NAMALWA (cell line): Measurements from ENCODE around the gene SELENOM.
"Not testable (repeated sequence)": the region's sequence is repeated elsewhere in the genome, so short reads cannot be mapped to it uniquely, and the experiment has no call there.

ENCODE experiments used
- DNase-seq: peaks from one replicate; pipeline ENCODE4 v3.0.0-alpha.2; 2015; ENCODE audit warnings: low spot score

SELENOM gene

DNA sequence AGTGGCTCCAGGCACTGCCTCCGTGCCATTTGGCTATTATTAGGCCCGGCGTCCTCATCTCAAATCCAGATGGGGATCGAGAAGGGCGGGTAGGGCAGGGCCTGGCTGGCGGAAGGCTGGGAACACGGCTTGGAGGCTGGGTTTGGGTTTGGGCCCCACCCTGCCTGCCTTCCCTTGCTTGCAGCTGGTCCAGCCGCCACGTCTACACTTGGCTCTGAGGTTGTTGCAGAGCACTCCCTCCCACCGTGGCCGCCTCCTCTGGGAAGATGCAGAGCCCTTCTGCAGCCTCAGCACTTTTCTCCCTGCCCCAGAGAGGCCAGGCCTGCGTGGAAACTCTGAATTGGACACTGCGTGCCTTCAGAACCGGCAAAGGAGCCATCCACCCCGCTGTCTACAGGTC, 31.4 kb downstream of the SELENOM start:
- no peak for DNase-seq

- not testable (repeated sequence) for DNase-seq
These were observed 33.7 kb downstream of the SELENOM start for GRCh38 chr22:31073545-31074145.

DNA sequence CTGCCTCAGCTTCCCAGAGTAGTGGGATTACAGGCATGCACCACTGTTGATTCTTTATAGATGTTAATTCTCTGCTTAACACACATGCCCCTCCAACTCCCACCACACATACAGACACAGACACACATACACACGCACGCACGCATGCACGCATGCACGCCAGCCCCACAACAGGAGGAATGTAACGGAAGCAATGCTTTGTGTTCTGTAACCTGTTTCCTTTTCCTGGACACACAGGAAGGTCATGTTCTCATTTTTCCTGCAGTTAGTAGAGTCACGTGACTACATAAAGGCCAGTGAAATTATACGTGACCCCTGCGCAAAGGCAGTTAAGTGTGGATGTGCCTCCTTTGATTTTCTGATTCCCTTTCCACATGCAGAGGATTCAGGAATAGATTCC, 34.2 kb downstream of the SELENOM start:
- not testable (repeated sequence) for DNase-seq

DNA sequence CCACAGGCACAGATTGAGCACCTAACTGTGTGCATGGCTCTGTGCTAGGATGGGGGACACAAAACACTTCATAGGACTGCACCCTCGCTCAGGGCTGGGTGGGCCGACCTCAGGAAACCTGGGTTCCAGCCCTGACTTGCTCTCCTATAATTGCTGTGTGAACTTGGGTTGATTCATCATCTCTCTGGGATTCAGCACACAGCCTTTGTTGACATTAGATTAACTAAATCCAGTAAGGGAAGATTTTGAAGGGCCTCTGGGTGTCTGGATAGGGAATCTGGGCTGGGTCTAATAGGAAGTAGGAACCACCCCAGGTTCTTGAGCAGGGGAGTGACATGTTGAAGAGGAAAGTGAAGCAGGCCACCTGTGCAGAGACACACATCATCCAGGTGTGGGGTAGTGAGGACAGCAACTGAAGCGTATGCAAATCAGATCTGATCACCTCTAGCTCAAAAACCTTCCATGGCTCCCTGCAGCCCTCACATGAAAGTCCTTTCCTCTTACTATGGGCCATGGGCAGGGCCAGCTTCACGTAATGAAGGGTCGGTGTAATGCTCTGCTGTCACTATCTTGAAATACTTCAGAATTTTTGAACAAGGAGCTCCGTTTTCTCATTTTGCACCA, 37.6 kb downstream of the SELENOM start:
- DNase-seq, result not testable (repeated sequence)

DNA sequence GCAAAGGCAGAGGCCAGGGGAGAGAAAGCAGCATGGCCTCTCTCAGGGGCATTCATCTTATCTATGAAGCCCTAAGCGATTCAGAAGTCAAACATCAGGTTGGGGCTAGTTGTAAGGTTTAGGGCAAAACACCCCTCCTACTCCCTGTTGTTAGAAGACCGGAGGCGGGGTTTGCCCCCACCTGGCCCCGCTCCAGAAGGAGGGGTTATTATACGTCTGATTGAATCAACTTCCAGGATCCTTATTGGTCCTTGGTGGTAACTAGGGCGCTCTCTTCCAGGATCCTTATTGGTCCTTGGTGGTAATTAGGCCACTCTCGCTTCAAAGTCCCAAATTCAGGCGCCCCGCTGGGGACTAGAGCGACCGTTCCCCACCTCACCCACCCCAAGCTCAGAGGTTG, 38.4 kb downstream of the SELENOM start:
- DNase-seq, result no peak

GRCh38 chr22:31064369-31064768, 43.0 kb downstream of the SELENOM start:
- DNase-seq, result no peak

DNA sequence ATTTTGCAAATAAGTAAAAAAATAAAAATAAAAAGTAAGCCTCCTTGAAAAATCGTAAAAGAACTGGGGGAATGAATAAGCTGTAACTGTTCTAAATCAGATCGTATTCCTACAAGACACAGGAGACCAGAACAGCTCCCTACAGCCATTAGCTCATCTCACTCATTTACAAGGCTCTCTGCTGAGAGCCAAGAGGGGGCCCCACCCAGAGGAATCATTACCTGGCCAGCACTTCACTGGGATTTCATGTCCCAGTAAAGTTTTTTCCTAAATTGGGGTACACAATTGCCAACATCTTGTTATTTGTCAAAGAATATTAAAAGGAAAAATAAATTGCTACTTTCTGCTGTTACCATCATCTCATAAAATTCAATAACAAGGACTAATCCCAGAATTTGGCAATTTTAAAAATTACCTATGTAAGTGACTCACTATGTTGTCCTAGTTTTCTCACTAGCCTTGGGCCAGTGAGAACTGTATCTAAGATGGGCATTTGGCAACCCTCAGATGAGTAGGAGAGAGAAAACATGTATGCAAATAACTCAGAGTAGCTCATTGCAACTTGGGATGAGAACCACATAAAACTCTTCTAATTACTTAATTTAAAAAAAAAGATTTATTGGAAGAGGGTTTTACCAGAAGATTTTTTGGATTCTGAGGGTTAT, 44.7 kb downstream of the SELENOM start:
- DNase-seq, result no peak

DNA sequence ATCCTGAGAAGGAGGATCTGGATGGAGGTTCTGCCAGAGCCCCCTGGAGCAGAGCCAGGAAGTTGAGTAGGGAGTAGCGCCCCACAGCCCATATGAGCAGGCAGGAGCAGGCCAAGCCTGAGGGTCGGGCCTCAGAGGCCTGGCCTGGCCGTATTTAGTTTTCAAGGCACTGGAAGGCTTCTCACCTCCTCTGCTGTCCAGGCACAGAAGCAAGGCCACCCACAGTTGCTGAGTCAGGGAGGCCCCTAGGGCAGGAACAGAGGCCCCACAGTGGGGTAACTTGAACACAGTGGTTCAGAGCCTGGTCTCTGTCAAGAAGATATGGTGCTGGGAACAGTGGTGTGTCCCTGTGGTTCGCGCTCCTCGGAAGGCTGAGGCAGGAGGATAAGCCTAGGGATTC, 47.7 kb downstream of the SELENOM start:
- not testable (repeated sequence) for DNase-seq

GRCh38 chr22:31056986-31057599, 50.3 kb downstream of the SELENOM start:
- DNase-seq, result no peak

- DNase-seq, result no peak
These were observed 51.7 kb downstream of the SELENOM start for GRCh38 chr22:31055635-31056159.

DNA sequence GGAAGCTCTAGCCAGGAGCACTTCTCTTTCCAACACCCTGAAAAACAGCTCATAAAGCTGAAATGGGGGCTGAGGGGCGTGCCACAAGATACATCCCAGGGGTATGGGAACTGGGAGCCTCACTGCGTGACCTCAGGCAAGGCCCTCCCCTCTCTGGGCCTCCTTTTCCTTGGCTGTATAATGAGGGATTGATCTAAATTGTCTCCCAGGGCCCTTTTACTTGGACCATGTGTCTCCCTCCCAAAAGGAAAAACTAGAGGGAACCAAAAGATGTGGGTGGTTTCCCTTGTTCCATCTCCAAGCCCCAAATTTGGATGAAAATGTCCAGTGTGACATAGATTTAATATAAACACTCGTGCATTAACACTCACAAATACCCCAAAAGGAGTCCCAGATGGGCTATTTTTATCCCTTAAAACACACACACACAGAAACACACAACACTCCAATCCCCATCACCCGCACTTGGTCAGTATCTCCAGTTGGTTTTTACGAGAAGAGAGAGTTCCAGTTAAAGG, 52.2 kb downstream of the SELENOM start:
- no peak for DNase-seq
